CD4-positive, alpha-beta T cell (primary cell): ENCODE measurements around the gene RERE. TPM values are rescaled to one million over a fixed set of nuclear protein-coding genes. Genes with fewer than 3 reads are reported as not detected.

Experiments used
- ATAC-seq: fragments of 200-7000 bp; cut with Tn5 transposase; one replicate; pipeline ENCODE4 v1.10.0; 2022; ENCODE audit warnings: mild to moderate bottlenecking; ENCODE audit not compliant: poor library complexity
- CTCF ChIA-PET: fragments of 350-600 bp; sonication (Branson Sonifier 250); formaldehyde crosslinking; loops from one replicate; lab custom pipeline; 2021; ENCODE audit warnings: antibody characterized with exemption, inconsistent platforms; lab: Charles Lee
- POLR2A ChIA-PET: fragments of 350-600 bp; sonication (Branson Sonifier 250); formaldehyde crosslinking; loops from one replicate; lab custom pipeline; 2021; ENCODE audit warnings: antibody characterized with exemption, inconsistent platforms; lab: Charles Lee
- DNase-seq, 14 experiments: peaks; one replicate each; pipeline ENCODE4 v3.0.0-alpha.2; 2013 to 2020; ENCODE audit warnings: mixed read lengths in 2 of 14
- H3K27ac ChIP-seq, 2 donors: one replicate each; pipeline versions ENCODE4 v1.5.1 to v1.7.0; 2013; ENCODE audit warnings: low read length in 2 of 2, low read depth in 1 of 2, mild to moderate bottlenecking in 1 of 2
- H3K27me3 ChIP-seq, 2 experiments: 1 replicate in 1 of 2; 2 replicates in 1 of 2; pipeline versions ENCODE4 v1.6.1 to v1.7.0; 2013; ENCODE audit warnings: low read length in 2 of 2, control low read depth in 1 of 2, mild to moderate bottlenecking in 1 of 2, moderate library complexity in 1 of 2; ENCODE audit not compliant: insufficient read depth in 2 of 2, control insufficient read depth in 1 of 2
- H3K36me3 ChIP-seq: one replicate; pipeline ENCODE4 v1.6.1; 2013; ENCODE audit warnings: low read length, control low read depth; ENCODE audit not compliant: insufficient read depth
- H3K4me1 ChIP-seq: one replicate; pipeline ENCODE4 v1.6.1; 2013; ENCODE audit warnings: low read length, control low read depth; ENCODE audit not compliant: insufficient read depth
- H3K4me3 ChIP-seq: one replicate; pipeline ENCODE4 v1.5.1; 2013; ENCODE audit warnings: mild to moderate bottlenecking, low read length, moderate library complexity
- H3K9me3 ChIP-seq, 2 experiments: 1 replicate in 1 of 2; 2 replicates in 1 of 2; pipeline versions ENCODE4 v1.6.1 to v1.7.0; 2013; ENCODE audit warnings: low read length in 2 of 2, mild to moderate bottlenecking in 2 of 2, control low read depth in 1 of 2, moderate library complexity in 1 of 2; ENCODE audit not compliant: control insufficient read depth in 1 of 2, insufficient read depth in 1 of 2
- H3K27ac Mint-ChIP-seq: one replicate; pipeline ENCODE4 v1.8.0; 2020; ENCODE audit warnings: mixed read lengths
- H3K27me3 Mint-ChIP-seq: one replicate; pipeline ENCODE4 v1.8.0; 2021; ENCODE audit warnings: mixed read lengths
- H3K36me3 Mint-ChIP-seq: one replicate; pipeline ENCODE4 v1.8.0; 2021; ENCODE audit warnings: low read depth, mixed read lengths
- H3K4me1 Mint-ChIP-seq: one replicate; pipeline ENCODE4 v1.8.0; 2021; ENCODE audit warnings: low read depth, mixed read lengths
- H3K4me3 Mint-ChIP-seq: one replicate; pipeline ENCODE4 v1.8.0; 2020; ENCODE audit warnings: mild to moderate bottlenecking, mixed read lengths
- H3K9me3 Mint-ChIP-seq: one replicate; pipeline ENCODE4 v1.8.0; 2020; ENCODE audit warnings: mixed read lengths
- intact Hi-C, 2 experiments: fragments of 100-400 bp; cut with DNase I in 1 of 2; cut with micrococcal nuclease in 1 of 2; formaldehyde crosslinking; loops; one replicate each; pipeline versions ENCODE4 v1.15.1 to v1.9.0; 2023 to 2025; cut with DNase I, micrococcal nuclease
- total RNA-seq, 174 experiments: library from RNA in 2 of 174; stranded (reverse) in 2 of 174; gene quantifications; one replicate each; pipeline ENCODE4 v1.2.3 and lab custom pipeline; 2021 to 2026
- TF ChIP-seq, protein P1 (sequence below): fragments of 200-600 bp; IDR thresholded peaks from one replicate; pipeline ENCODE4 v1.8.0; 2022; ENCODE audit warnings: antibody characterized with exemption, mild to moderate bottlenecking

The RERE gene
- total RNA-seq, 2 experiments from 2014 or later, result 78.4 to 84.0 TPM

DNA sequence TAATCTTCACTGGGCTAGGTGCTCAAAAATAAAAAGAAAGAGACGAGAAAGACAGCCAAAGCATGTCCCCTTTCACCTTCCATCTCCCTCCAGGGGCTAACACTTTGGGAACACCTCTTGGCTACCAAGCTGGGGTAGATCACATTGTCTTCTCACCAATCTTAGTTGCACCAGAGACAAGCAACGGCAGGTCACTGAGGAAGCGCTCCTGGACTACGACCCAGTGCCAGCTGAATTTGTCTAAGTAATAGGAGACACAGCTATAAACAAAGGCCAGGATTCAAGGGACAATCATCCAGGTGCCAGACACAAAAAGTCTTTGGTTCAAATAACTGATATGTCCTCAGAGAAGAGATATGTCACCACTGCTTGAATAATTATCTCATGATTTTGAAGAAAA is 399.1 kb downstream of the RERE start:
- Mint-ChIP-seq H3K27ac (no peak overlapping the region), H3K4me3 (peak overlapping the region; percentile 23), H3K9me3 (no peaks in the 10 kb centered on the region), H3K36me3 (peaks cover 30% of the 10 kb centered on the region), H3K4me1 (peaks cover 23% of the 10 kb centered on the region), H3K27me3 (no peaks in the 10 kb centered on the region)
- POLR2A ChIA-PET, result interaction anchor here (1.5 to 3.1 kb wide), 4 partner anchors 9 to 13 kb away, joined by 3 to 14 read pairs (median 5); no protein-coding TSS in a partner anchor
- no peaks in the 10 kb centered on the region for H3K9me3 ChIP-seq
- no peak for DNase-seq
- H3K27me3 ChIP-seq, result no peaks in the 10 kb centered on the region
- H3K36me3 ChIP-seq, result peaks cover 60% of the 10 kb centered on the region
- CTCF ChIA-PET, result interaction anchor here (0.5 to 3.5 kb wide), 5 partner anchors 9 to 424 kb away, joined by 3 to 30 read pairs (median 4); no protein-coding TSS in a partner anchor
- intact Hi-C loops, result no loop called here
- no peak for ATAC-seq
- peak overlapping the region in 1 of 2 donors; percentile 12 for H3K27ac ChIP-seq
- TF ChIP-seq, protein P1, sequence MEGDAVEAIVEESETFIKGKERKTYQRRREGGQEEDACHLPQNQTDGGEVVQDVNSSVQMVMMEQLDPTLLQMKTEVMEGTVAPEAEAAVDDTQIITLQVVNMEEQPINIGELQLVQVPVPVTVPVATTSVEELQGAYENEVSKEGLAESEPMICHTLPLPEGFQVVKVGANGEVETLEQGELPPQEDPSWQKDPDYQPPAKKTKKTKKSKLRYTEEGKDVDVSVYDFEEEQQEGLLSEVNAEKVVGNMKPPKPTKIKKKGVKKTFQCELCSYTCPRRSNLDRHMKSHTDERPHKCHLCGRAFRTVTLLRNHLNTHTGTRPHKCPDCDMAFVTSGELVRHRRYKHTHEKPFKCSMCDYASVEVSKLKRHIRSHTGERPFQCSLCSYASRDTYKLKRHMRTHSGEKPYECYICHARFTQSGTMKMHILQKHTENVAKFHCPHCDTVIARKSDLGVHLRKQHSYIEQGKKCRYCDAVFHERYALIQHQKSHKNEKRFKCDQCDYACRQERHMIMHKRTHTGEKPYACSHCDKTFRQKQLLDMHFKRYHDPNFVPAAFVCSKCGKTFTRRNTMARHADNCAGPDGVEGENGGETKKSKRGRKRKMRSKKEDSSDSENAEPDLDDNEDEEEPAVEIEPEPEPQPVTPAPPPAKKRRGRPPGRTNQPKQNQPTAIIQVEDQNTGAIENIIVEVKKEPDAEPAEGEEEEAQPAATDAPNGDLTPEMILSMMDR, result no peak
- no peak overlapping the region for H3K4me3 ChIP-seq
- H3K4me1 ChIP-seq, result peaks cover 49% of the 10 kb centered on the region

DNA sequence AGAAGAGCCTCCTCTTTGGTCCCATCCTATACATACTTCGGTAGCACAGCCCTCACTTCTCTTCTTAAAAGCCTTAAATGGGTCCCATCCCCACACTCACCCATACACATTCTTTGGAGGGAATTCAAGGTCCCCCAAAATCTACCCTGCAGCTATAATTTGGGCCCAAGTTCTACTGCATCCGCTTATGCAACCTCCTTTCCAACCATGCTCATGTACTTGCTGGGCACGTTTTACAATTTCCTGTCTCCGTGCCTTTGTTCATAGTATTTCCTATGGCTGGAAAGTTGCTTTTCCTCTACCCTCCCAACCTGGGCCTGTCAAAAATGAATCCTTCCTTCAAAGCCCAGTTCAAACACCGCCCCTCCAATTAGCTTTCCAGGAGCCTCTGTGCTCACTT is 399.8 kb downstream of the RERE start:
- peaks cover 27% of the 10 kb centered on the region for H3K4me1 Mint-ChIP-seq
- ATAC-seq, result no peak
- H3K27me3 ChIP-seq, result no peaks in the 10 kb centered on the region
- peaks cover 35% of the 10 kb centered on the region for H3K36me3 Mint-ChIP-seq
- TF ChIP-seq, protein P1, result no peak
- peak overlapping the region in 1 of 2 donors; percentile 12 for H3K27ac ChIP-seq
- intact Hi-C loops, result no loop called here
- DNase-seq, result no peak
- H3K9me3 ChIP-seq, result no peaks in the 10 kb centered on the region
- ChIA-PET CTCF (interaction anchor here (0.5 to 3.5 kb wide), 3 partner anchors 8 to 424 kb away, joined by 3 to 30 read pairs (median 6); no protein-coding TSS in a partner anchor), POLR2A (interaction anchor here (1.5 to 1.9 kb wide), 2 partner anchors 9 to 10 kb away, joined by 3 to 5 read pairs; no protein-coding TSS in a partner anchor)
- H3K4me1 ChIP-seq, result peaks cover 50% of the 10 kb centered on the region
- H3K4me3 Mint-ChIP-seq, result peak overlapping the region; percentile 23
- H3K9me3 Mint-ChIP-seq, result no peaks in the 10 kb centered on the region
- H3K27ac Mint-ChIP-seq, result no peak overlapping the region
- H3K27me3 Mint-ChIP-seq, result no peaks in the 10 kb centered on the region
- H3K4me3 ChIP-seq, result no peak overlapping the region
- H3K36me3 ChIP-seq, result peaks cover 66% of the 10 kb centered on the region

DNA sequence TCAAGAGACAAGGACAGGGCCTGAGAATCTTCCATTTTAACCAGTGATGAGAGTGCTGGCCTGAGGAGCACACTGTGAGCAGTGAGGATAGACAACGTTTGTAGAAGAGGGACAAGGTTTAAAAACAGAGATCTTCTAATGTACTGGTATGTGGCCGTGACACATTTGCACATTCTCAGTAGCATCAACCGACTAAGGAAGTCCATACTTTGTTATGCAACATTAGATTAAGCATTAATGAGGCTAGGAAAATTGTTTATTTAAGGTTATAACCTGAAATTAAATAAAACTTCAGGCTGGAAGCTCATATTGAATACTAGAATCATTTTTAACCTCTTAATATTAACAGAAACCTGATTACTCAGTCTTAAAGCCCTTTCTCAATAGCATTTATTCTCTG is 400.6 kb downstream of the RERE start:
- no peaks in the 10 kb centered on the region for H3K9me3 ChIP-seq
- ChIA-PET POLR2A (interaction anchor here (1.5 to 1.9 kb wide), 2 partner anchors 8 to 11 kb away, joined by 3 to 5 read pairs; no protein-coding TSS in a partner anchor), CTCF (interaction anchor here (1.4 kb wide), 1 partner anchor 14 kb away, joined by 6 read pairs; no protein-coding TSS in a partner anchor)
- peaks cover 74% of the 10 kb centered on the region for H3K36me3 ChIP-seq
- TF ChIP-seq, protein P1, result no peak
- Mint-ChIP-seq H3K4me1 (peaks cover 34% of the 10 kb centered on the region), H3K4me3 (peak overlapping the region; percentile 13), H3K27me3 (no peaks in the 10 kb centered on the region), H3K27ac (no peak overlapping the region), H3K36me3 (peaks cover 42% of the 10 kb centered on the region), H3K9me3 (no peaks in the 10 kb centered on the region)
- H3K27me3 ChIP-seq, result no peaks in the 10 kb centered on the region
- no peak overlapping the region for H3K4me3 ChIP-seq
- DNase-seq (no peak), ATAC-seq (no peak)
- H3K4me1 ChIP-seq, result peaks cover 57% of the 10 kb centered on the region
- intact Hi-C loops, result no loop called here
- no peak overlapping the region for H3K27ac ChIP-seq
